ENCODE results near the gene CDK11A. TPM values are rescaled to one million over a fixed set of nuclear protein-coding genes. Genes with fewer than 3 reads are reported as not detected.

CDK11A gene
- polyA plus RNA-seq, 1 of the 3 experiments (the other 2 are of a cell fraction) = 24.0 TPM

GRCh38 chr1:1768249-1768992 is 44.3 kb upstream of the CDK11A start:
- no peaks in the 10 kb centered on the region for H3K4me1 ChIP-seq (ENCODE audit: control insufficient read depth in 1 of 2, insufficient read depth in 2 of 2, low read depth in 1 of 2, low read length in 1 of 2)
- 99% methylated on average over 7 of the region's 7 CpGs for WGBS (ENCODE audit: low lambda C conversion rate)
- no peaks in the 10 kb centered on the region for H3K27me3 ChIP-seq (ENCODE audit: insufficient read depth)
- H3K4me2 ChIP-seq = no peak overlapping the region
- H3K79me2 ChIP-seq (ENCODE audit: insufficient read depth) = peaks cover 96% of the 10 kb centered on the region
- H3K9me3 ChIP-seq = peaks cover 4% of the 10 kb centered on the region; the same call in 1 of the 2 replicates
- no peak overlapping the region for H2AFZ ChIP-seq (ENCODE audit: low read depth)
- H3K4me3 ChIP-seq (ENCODE audit: low read depth in 2 of 2, low read length in 1 of 2) = no peak overlapping the region
- ChIA-PET POLR2A (no interaction called here), CTCF (interaction anchor here (0.9 to 1.2 kb wide), 2 partner anchors 8 to 137 kb away, joined by 3 read pairs; no protein-coding TSS in a partner anchor)
- H3F3A ChIP-seq (replicated peaks; ENCODE audit: insufficient read depth) = no peaks in the 10 kb centered on the region
- DNase-seq = no peak
- H3K27ac ChIP-seq (ENCODE audit: low read depth in 2 of 2, low read length in 1 of 2) = no peak overlapping the region
- H4K20me1 ChIP-seq (ENCODE audit: insufficient read depth) = no peaks in the 10 kb centered on the region
- H3K36me3 ChIP-seq (replicated peaks in 1 of 2; ENCODE audit: control insufficient read depth in 1 of 2, insufficient read depth in 2 of 2, low read length in 1 of 2) = peaks cover 6 to 31% of the 10 kb centered on the region in 2 experiments
- no peaks in the 10 kb centered on the region for H3K9me2 ChIP-seq
- no peak overlapping the region for H3K9ac ChIP-seq
- TF ChIP-seq MXI1 (IDR thresholded peaks at IDR 0.05; ENCODE audit: low read depth, low read length) (no peak), POLR2AphosphoS5 (IDR thresholded peaks at IDR 0.05; ENCODE audit: low read depth, low read length) (no peak), IRF3 (IDR thresholded peaks at IDR 0.05; ENCODE audit: low read depth, low read length) (no peak), JUND (IDR thresholded peaks at IDR 0.05) (no peak), TAF1 (IDR thresholded peaks at IDR 0.05; ENCODE audit: borderline replicate concordance, low read depth, low read length) (no peak), USF1 (IDR thresholded peaks at IDR 0.05; ENCODE audit: borderline replicate concordance, low read depth) (no peak), MAX (IDR thresholded peaks at IDR 0.05; ENCODE audit: low read depth) (no peak), FOXM1 (IDR thresholded peaks at IDR 0.05; ENCODE audit: low read depth) (no peak), MEF2A (IDR thresholded peaks at IDR 0.05; ENCODE audit: borderline replicate concordance, low read depth) (no peak), REST (IDR thresholded peaks at IDR 0.05; ENCODE audit: low read depth, low read length) (no peak)

All from SK-N-SH (cell line).